Suppressor macrophage treated with lipopolysaccharide for 4 hours (primary cell): ENCODE measurements around the gene XPR1.

Experiments used
- DNase-seq: peaks from one replicate; pipeline ENCODE4 v3.0.0-alpha.2; 2020

The XPR1 gene

GRCh38 chr1:180631766-180632325, at the start of gene XPR1:
Gene XPR1, plus strand, starts transcription at chr1:180632022. Its CDS starts 180 bp downstream, at chr1:180632202.
- DNase-seq, result peak; percentile 99

- no peak for DNase-seq
Measured at GRCh38 chr1:180584869-180585268, 47.0 kb upstream of the XPR1 start.

GRCh38 chr1:180585994-180586359, 45.8 kb upstream of the XPR1 start:
- DNase-seq, result no peak

- no peak for DNase-seq
Measured at GRCh38 chr1:180586671-180587155, 45.1 kb upstream of the XPR1 start.

GRCh38 chr1:180588121-180588520, 43.7 kb upstream of the XPR1 start:
- DNase-seq, result no peak

GRCh38 chr1:180590889-180591288, 40.9 kb upstream of the XPR1 start:
- DNase-seq, result no peak

GRCh38 chr1:180593382-180593781, 38.4 kb upstream of the XPR1 start:
- no peak for DNase-seq

GRCh38 chr1:180594723-180595122, 37.1 kb upstream of the XPR1 start:
- DNase-seq, result no peak

- DNase-seq, result no peak
Measured at GRCh38 chr1:180595966-180596365, 35.9 kb upstream of the XPR1 start.

- no peak for DNase-seq
Measured at GRCh38 chr1:180597520-180597919, 34.3 kb upstream of the XPR1 start.

- no peak for DNase-seq
Measured at GRCh38 chr1:180598333-180598974, 33.4 kb upstream of the XPR1 start.

- no peak for DNase-seq
Measured at GRCh38 chr1:180600343-180600742, 31.5 kb upstream of the XPR1 start.

- no peak for DNase-seq
Measured at GRCh38 chr1:180601512-180601911, 30.3 kb upstream of the XPR1 start.

- no peak for DNase-seq
Measured at GRCh38 chr1:180603223-180603849, 28.5 kb upstream of the XPR1 start.

- DNase-seq, result no peak
Measured at GRCh38 chr1:180603850-180604226, 28.0 kb upstream of the XPR1 start.

GRCh38 chr1:180606155-180606554, 25.7 kb upstream of the XPR1 start:
- no peak for DNase-seq

GRCh38 chr1:180609643-180610555, 21.9 kb upstream of the XPR1 start:
- DNase-seq, result peak; percentile 13

GRCh38 chr1:180610556-180611015, 21.2 kb upstream of the XPR1 start:
- no peak for DNase-seq

GRCh38 chr1:180611016-180611930, 20.5 kb upstream of the XPR1 start:
- DNase-seq, result peak; percentile 81

GRCh38 chr1:180612632-180613031, 19.2 kb upstream of the XPR1 start:
- DNase-seq, result peak; percentile 23

- DNase-seq, result no peak
Measured at GRCh38 chr1:180614730-180615129, 17.1 kb upstream of the XPR1 start.
